Liver (tissue), 9 donors: ENCODE measurements around the gene TMEM120A. TPM values are rescaled to one million over a fixed set of nuclear protein-coding genes. Genes with fewer than 3 reads are reported as not detected.
A peak's percentile ranks its signal among the peaks of the same experiment; 100 is the strongest.

Source experiments
- DNase-seq: peaks from one replicate; pipeline ENCODE4 v3.0.0-alpha.2; 2017; ENCODE audit warnings: low spot score
- H3K27ac ChIP-seq, 2 donors: one replicate each; pipeline ENCODE4 v1.7.0; 2013; ENCODE audit warnings: inconsistent platforms in 2 of 2, low read length in 2 of 2, control low read depth in 1 of 2, low read depth in 1 of 2, mild to moderate bottlenecking in 1 of 2
- H3K27me3 ChIP-seq, 4 donors: one replicate each; pipeline versions ENCODE4 v1.6.1 to v1.7.0; 2013; ENCODE audit warnings: low read length in 3 of 4, inconsistent platforms in 1 of 4, mild to moderate bottlenecking in 1 of 4, moderate library complexity in 1 of 4; ENCODE audit not compliant: control insufficient read depth in 4 of 4, insufficient read depth in 4 of 4
- H3K36me3 ChIP-seq, 4 donors: one replicate each; pipeline versions ENCODE4 v1.6.1 to v1.7.0; 2013; ENCODE audit warnings: low read length in 3 of 4, mild to moderate bottlenecking in 3 of 4, low read depth in 1 of 4, moderate library complexity in 1 of 4; ENCODE audit not compliant: control insufficient read depth in 4 of 4, insufficient read depth in 3 of 4
- H3K4me1 ChIP-seq, 4 donors: one replicate each; pipeline versions ENCODE4 v1.6.1 to v1.7.0; 2013; ENCODE audit warnings: low read length in 3 of 4, mild to moderate bottlenecking in 3 of 4, moderate library complexity in 1 of 4; ENCODE audit not compliant: control insufficient read depth in 4 of 4, insufficient read depth in 4 of 4
- H3K4me3 ChIP-seq, 3 donors: one replicate each; pipeline versions ENCODE4 v1.6.1 to v1.7.0; 2013; ENCODE audit warnings: low read length in 3 of 3, control low read depth in 1 of 3, low read depth in 1 of 3, mild to moderate bottlenecking in 1 of 3
- H3K9ac ChIP-seq, 2 donors: one replicate each; pipeline ENCODE4 v1.7.0; 2013; ENCODE audit warnings: low read length in 2 of 2, mild to moderate bottlenecking in 2 of 2, moderate library complexity in 2 of 2, control low read depth in 1 of 2, low read depth in 1 of 2
- H3K9me3 ChIP-seq, 4 donors: one replicate each; pipeline versions ENCODE4 v1.6.1 to v1.7.0; 2013; ENCODE audit warnings: low read length in 3 of 4; ENCODE audit not compliant: control insufficient read depth in 4 of 4
- CTCF ChIP-seq: fragments of 150-350 bp; IDR thresholded peaks from 2 replicates; pipeline ENCODE4 v1.5.1; 2017; ENCODE audit warnings: improper control_type of control experiment, low read depth, low read length; ENCODE audit not compliant: missing input control
- EGR1 ChIP-seq, 2 donors: IDR thresholded peaks; 2 replicates each; pipeline ENCODE4 v1.6.1; 2016 to 2018; ENCODE audit warnings: antibody characterized with exemption in 2 of 2, low read depth in 2 of 2
- FOXA1 ChIP-seq: IDR thresholded peaks from 2 replicates; pipeline ENCODE4 v1.6.1; 2016; ENCODE audit warnings: antibody characterized with exemption
- FOXA2 ChIP-seq: IDR thresholded peaks from 2 replicates; pipeline ENCODE4 v1.6.1; 2016; ENCODE audit warnings: antibody characterized with exemption
- GABPA ChIP-seq, 2 donors: IDR thresholded peaks in 1 of 2; conservative IDR thresholded peaks in 1 of 2; 2 replicates each; pipeline ENCODE4 v1.6.1; 2016; ENCODE audit warnings: antibody characterized with exemption in 2 of 2, mild to moderate bottlenecking in 1 of 2, moderate library complexity in 1 of 2
- HNF4A ChIP-seq, 2 donors: conservative IDR thresholded peaks; 2 replicates each; pipeline ENCODE4 v1.6.1; 2016; ENCODE audit warnings: antibody characterized with exemption in 2 of 2, mild to moderate bottlenecking in 2 of 2
- HNF4G ChIP-seq: IDR thresholded peaks from 2 replicates; pipeline ENCODE4 v1.6.1; 2016; ENCODE audit warnings: antibody characterized with exemption
- JUND ChIP-seq, 2 donors: IDR thresholded peaks; 2 replicates each; pipeline ENCODE4 v1.6.1; 2016; ENCODE audit warnings: antibody characterized with exemption in 2 of 2
- NR2F2 ChIP-seq: IDR thresholded peaks from 2 replicates; pipeline ENCODE4 v1.6.1; 2016; ENCODE audit warnings: antibody characterized with exemption
- RAD21 ChIP-seq, 2 donors: IDR thresholded peaks; 2 replicates each; pipeline ENCODE4 v1.6.1; 2016; ENCODE audit warnings: antibody characterized with exemption in 2 of 2, mild to moderate bottlenecking in 2 of 2
- REST ChIP-seq: IDR thresholded peaks from 2 replicates; pipeline ENCODE4 v1.6.1; 2016; ENCODE audit warnings: antibody characterized with exemption, mild to moderate bottlenecking
- RXRA ChIP-seq, 2 donors: IDR thresholded peaks; 2 replicates each; pipeline ENCODE4 v1.6.1; 2017 to 2018; ENCODE audit warnings: antibody characterized with exemption in 2 of 2, mild to moderate bottlenecking in 1 of 2
- SP1 ChIP-seq: IDR thresholded peaks from 2 replicates; pipeline ENCODE4 v1.6.1; 2018; ENCODE audit warnings: antibody characterized with exemption, mild to moderate bottlenecking
- TAF1 ChIP-seq: conservative IDR thresholded peaks from 2 replicates; pipeline ENCODE4 v1.6.1; 2016; ENCODE audit warnings: antibody characterized with exemption, mild to moderate bottlenecking
- YY1 ChIP-seq: IDR thresholded peaks from 2 replicates; pipeline ENCODE4 v1.6.1; 2016; ENCODE audit warnings: antibody characterized with exemption, mild to moderate bottlenecking
- WGBS: extraction: QIAGEN DNeasy Blood & Tissue Kit; methylation state at CpG from one replicate; pipeline ENCODE4 v1.1.7; 2013; 5-methylcytosine and 5-hydroxymethylcytosine counted together
- polyA plus RNA-seq, 2 donors: library from polyadenylated mRNA; stranded (reverse) in 1 of 2; unstranded in 1 of 2; fragments of 200-250 nt in 1 of 2; fragments of >200 nt in 1 of 2; fragmentation: Nextera tagmentation in 1 of 2; extraction: Ambion mirVana in 1 of 2; gene quantifications; one replicate each; pipeline versions ENCODE4 v1.2.1 to v1.2.3, GENCODE V29; 2013 to 2015
- total RNA-seq, 2 donors: library from RNA; depleted of rRNA; stranded (reverse); fragments of >200 nt; gene quantifications; one replicate each; pipeline ENCODE4 v1.2.3, GENCODE V29; 2014
- donor health status: healthy.
- donor health status: healthy.
- donor health status: healthy.
- donor health status: healthy.
- donor health status: healthy.

TMEM120A gene
- total RNA-seq (10 to 100 TPM; 18.7 to 29.5 TPM), polyA plus RNA-seq (10 to 100 TPM; 34.8 to 73.9 TPM)

GRCh38 chr7:75994388-75995051 lies at the start of gene TMEM120A:
TMEM120A (minus strand) TSS chr7:75994595; CDS start chr7:75994570, 25 bp downstream.
- Histone ChIP-seq H3K36me3 (peaks cover 0 to 4% (median 3%) of the 10 kb centered on the region in 4 donors), H3K27ac (peak within 1 kb of the TSS; percentile 93 to 97), H3K4me3 (peak within 1 kb of the TSS; percentile 72 to 83 (median 73)), H3K9me3 (no peaks in the 10 kb centered on the region), H3K27me3 (no peaks in the 10 kb centered on the region), H3K4me1 (peaks cover 8 to 45% (median 23%) of the 10 kb centered on the region in 4 donors), H3K9ac (peak within 1 kb of the TSS; percentile 66 to 88)
- WGBS = 1% methylated on average over 51 of the region's 51 CpGs
- peak in 1 of 2 donors; percentile 62 for TF ChIP-seq GABPA (IDR thresholded peaks at IDR 0.05 in 1 of 2, conservative IDR thresholded peaks at IDR 0.05 in 1 of 2)
- TF ChIP-seq RAD21 (IDR thresholded peaks at IDR 0.05) = peak; percentile 41 to 54
- TF ChIP-seq HNF4G = peak; percentile 29
- TF ChIP-seq CTCF = peak; percentile 4
- TF ChIP-seq HNF4A (conservative IDR thresholded peaks at IDR 0.05) = peak; percentile 62 to 68
- TF ChIP-seq JUND (IDR thresholded peaks at IDR 0.05) = peak in 1 of 2 donors; percentile 10
- peak; percentile 62 for TF ChIP-seq NR2F2
- TF ChIP-seq SP1 = peak; percentile 94
- no peak for TF ChIP-seq YY1
- no peak for TF ChIP-seq FOXA1
- TF ChIP-seq EGR1 (IDR thresholded peaks at IDR 0.05; ENCODE audit: low read depth in 2 of 2) = peak; percentile 67 to 81
- TF ChIP-seq FOXA2 = no peak
- peak; percentile 36 to 41 for TF ChIP-seq RXRA (IDR thresholded peaks at IDR 0.05)
- peak; percentile 90 for TF ChIP-seq REST
- DNase-seq = peak; percentile 96

- Histone ChIP-seq H3K9ac (no peak overlapping the region), H3K27me3 (no peaks in the 10 kb centered on the region), H3K4me3 (no peak overlapping the region), H3K4me1 (no peaks in the 10 kb centered on the region), H3K9me3 (no peaks in the 10 kb centered on the region), H3K27ac (no peak overlapping the region), H3K36me3 (peaks cover 0 to 2% (median 0%) of the 10 kb centered on the region in 4 donors)
- no peak for DNase-seq
- TF ChIP-seq TAF1 = no peak
- no peak for TF ChIP-seq NR2F2
- TF ChIP-seq HNF4G = no peak
- WGBS = 92% methylated on average over 6 of the region's 6 CpGs
Measured at GRCh38 chr7:76040126-76040525, 45.7 kb upstream of the TMEM120A start.
